22Rv1 (cell line): Measurements from ENCODE around the gene ADAMTS15.

Experiments used
- H3K27ac ChIP-seq: fragments of 450-650 bp; 2 replicates; pipeline ENCODE4 v1.5.1; 2017
- ZFX ChIP-seq: fragments of 450-650 bp; IDR thresholded peaks from 2 replicates; pipeline ENCODE4 v1.6.1; 2017; ENCODE audit warnings: antibody characterized with exemption, borderline replicate concordance
- TF ChIP-seq, protein P1 (sequence below): fragments of 450-650 bp; IDR thresholded peaks from 2 replicates; pipeline ENCODE4 v1.5.1; 2017; ENCODE audit warnings: mild to moderate bottlenecking

ADAMTS15 gene

DNA sequence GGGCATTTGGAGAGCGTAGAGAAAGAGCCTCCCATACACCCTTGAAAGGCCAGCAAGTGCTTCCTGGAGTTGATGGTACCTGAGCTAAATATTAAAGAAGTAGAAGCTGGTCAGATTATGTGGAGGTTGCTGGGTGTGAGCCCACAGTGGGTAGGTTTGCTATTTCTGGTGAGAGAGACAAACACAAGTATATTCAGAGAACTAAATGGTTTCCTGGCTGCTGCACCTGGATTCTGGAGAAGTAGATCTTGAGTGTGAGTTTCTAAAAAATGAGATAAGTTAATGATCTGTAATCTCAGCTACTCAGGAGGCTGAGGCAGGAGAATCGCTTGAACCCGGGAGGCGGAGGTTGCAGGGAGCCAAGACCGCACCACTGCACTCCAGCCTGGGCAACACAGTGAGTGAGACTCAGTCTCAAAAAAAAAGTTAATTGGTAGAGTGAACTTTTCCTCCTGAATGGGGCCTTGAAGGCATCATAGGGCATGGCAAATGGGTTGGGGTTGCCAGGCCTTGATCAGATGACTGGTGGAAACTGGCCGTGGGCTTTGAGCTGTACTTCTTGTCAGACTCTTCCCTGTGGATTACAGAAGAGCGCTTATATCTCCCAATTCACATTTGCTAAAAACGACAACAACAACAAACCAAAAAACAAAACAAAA lies 75.8 kb downstream of the ADAMTS15 start:
- TF ChIP-seq, protein P1, sequence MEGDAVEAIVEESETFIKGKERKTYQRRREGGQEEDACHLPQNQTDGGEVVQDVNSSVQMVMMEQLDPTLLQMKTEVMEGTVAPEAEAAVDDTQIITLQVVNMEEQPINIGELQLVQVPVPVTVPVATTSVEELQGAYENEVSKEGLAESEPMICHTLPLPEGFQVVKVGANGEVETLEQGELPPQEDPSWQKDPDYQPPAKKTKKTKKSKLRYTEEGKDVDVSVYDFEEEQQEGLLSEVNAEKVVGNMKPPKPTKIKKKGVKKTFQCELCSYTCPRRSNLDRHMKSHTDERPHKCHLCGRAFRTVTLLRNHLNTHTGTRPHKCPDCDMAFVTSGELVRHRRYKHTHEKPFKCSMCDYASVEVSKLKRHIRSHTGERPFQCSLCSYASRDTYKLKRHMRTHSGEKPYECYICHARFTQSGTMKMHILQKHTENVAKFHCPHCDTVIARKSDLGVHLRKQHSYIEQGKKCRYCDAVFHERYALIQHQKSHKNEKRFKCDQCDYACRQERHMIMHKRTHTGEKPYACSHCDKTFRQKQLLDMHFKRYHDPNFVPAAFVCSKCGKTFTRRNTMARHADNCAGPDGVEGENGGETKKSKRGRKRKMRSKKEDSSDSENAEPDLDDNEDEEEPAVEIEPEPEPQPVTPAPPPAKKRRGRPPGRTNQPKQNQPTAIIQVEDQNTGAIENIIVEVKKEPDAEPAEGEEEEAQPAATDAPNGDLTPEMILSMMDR, result no peak
- TF ChIP-seq ZFX, result no peak
- no peak overlapping the region for H3K27ac ChIP-seq

DNA sequence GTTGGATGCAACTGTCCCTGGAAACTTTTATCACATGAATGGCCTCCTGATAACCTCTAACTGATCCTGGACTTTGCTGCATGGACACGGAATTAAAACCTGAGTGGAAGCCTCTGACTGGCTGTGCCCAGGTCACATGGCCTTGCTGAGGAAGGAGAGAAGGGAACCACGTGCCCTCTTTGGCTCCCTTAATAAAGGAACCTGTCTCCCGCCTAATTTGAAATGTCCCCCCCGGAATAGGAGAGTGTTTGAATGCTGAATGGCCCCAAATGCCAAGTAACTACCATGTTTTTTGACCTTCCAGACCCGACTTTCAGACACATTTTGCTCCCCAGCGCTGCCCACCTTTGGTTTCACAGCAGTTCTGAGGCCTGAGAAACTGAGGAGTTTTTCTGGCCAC lies 76.9 kb downstream of the ADAMTS15 start:
- H3K27ac ChIP-seq, result no peak overlapping the region
- TF ChIP-seq, protein P1, result no peak
- TF ChIP-seq ZFX, result no peak
